OCI-LY3 (cell line): ENCODE data around the gene NINJ1.
A peak's percentile ranks its signal among the peaks of the same experiment; 100 is the strongest.

Experiments used
- H2AFZ ChIP-seq: fragments of 200-600, 300-600 bp; shearing (Covaris generic); 2 replicates; pipeline ENCODE4 v1.6.0; 2014; ENCODE audit warnings: antibody characterized with exemption, low read depth, low read length
- H3K27ac ChIP-seq: fragments of 200-600, 300-600 bp; sonication (generic); 2 replicates; pipeline ENCODE4 v1.5.1; 2014; ENCODE audit warnings: mild to moderate bottlenecking, low read length, moderate library complexity, mixed read lengths
- H3K27me3 ChIP-seq: fragments of 200-600, 300-600 bp; sonication (generic); 2 replicates; pipeline ENCODE4 v1.6.1; 2014; ENCODE audit warnings: low read depth, low read length, mixed read lengths
- H3K36me3 ChIP-seq: fragments of 200-600, 300-600 bp; sonication (generic); replicated peaks from 2 replicates; pipeline ENCODE3; 2014; ENCODE audit warnings: low read depth, low read length, mixed read lengths
- H3K4me1 ChIP-seq: fragments of 300-600, 200-600 bp; sonication (generic); 2 replicates; pipeline ENCODE4 v1.6.1; 2014; ENCODE audit warnings: low read length, mixed read lengths
- H3K4me2 ChIP-seq: fragments of 200-600, 300-600 bp; sonication (generic); 2 replicates; pipeline ENCODE4 v1.6.1; 2014; ENCODE audit warnings: low read length, mixed read lengths
- H3K4me3 ChIP-seq: fragments of 300-600, 200-600 bp; sonication (generic); 2 replicates; pipeline ENCODE4 v1.5.1; 2014; ENCODE audit warnings: antibody characterized with exemption, mild to moderate bottlenecking, low read length, moderate library complexity
- H3K79me2 ChIP-seq: fragments of 300-600, 200-600 bp; shearing (Covaris generic); 2 replicates; pipeline ENCODE4 v1.6.1; 2014; ENCODE audit warnings: mild to moderate bottlenecking, low read length, mixed read lengths
- H3K9ac ChIP-seq: fragments of 300-600, 200-600 bp; shearing (Covaris generic); 2 replicates; pipeline ENCODE4 v1.6.0; 2014; ENCODE audit warnings: mild to moderate bottlenecking, low read length, moderate library complexity
- H3K9me3 ChIP-seq: fragments of 200-600, 300-600 bp; shearing (Covaris generic); 2 replicates; pipeline ENCODE4 v1.6.1; 2014; ENCODE audit warnings: low read length, mixed read lengths; ENCODE audit not compliant: insufficient read depth
- H4K20me1 ChIP-seq: fragments of 200-600, 300-600 bp; sonication (generic); 2 replicates; pipeline ENCODE4 v1.6.1; 2016; ENCODE audit warnings: low read length, mixed read lengths; ENCODE audit not compliant: insufficient read depth
- EZH2phosphoT487 ChIP-seq: fragments of 200-600 bp; shearing (Covaris generic); IDR thresholded peaks from 2 replicates; pipeline ENCODE4 v1.6.1; 2018; ENCODE audit warnings: antibody characterized with exemption, mixed run types, low read depth
- TF ChIP-seq, protein P1 (sequence below): fragments of 200-600, 300-600 bp; sonication (generic); IDR thresholded peaks from 2 replicates; pipeline ENCODE4 v1.5.1; 2014; ENCODE audit warnings: antibody characterized with exemption, low read length, low read depth

Gene NINJ1, protein sequence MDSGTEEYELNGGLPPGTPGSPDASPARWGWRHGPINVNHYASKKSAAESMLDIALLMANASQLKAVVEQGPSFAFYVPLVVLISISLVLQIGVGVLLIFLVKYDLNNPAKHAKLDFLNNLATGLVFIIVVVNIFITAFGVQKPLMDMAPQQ

DNA sequence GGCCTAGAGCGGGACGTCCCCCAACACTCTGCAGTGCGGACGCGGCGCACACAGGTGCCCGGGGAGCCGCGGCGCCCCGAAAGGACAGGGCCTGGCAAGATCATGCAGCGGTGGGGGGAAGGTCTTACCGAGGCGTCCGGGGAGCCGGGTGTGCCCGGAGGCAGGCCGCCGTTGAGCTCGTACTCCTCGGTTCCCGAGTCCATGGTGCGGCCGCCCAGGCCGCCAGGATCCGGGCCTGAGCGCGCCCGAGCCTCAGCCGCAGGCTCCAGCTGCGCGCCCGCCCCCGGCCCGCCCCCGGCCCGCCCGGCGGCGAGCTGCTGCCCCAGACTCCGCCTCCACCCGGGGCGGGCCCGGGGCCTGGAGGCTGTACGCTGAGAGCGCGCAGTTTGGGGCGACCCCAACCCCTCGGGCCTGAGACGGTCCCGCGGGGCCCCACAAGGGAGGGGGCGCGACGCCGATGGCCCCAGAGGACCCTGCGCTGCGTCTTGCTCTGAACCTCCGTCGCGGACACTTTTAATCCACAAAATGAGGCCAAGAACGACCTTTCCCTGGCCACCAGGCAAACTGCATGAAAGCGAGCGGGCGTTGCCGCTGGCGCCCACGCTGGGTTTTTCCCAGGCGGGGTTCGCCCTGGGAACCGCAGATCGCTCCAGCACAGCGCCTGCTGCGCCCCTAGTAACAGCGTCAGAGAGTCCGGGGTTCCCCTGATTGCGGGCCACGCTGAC, at the start of gene NINJ1:
TSS of gene NINJ1 (minus strand) at position 237 of the 725 bp plus-strand sequence. CDS start at position 203, 34 bp downstream.
- Histone ChIP-seq H3K27me3 (peaks cover 5% of the 10 kb centered on the region; the same call in 1 of the 2 replicates), H3K4me1 (peaks cover 25% of the 10 kb centered on the region), H3K9ac (peak within 1 kb of the TSS; percentile 76), H3K9me3 (no peaks in the 10 kb centered on the region), H3K4me2 (peak within 1 kb of the TSS; percentile 99), H3K4me3 (peak within 1 kb of the TSS; percentile 89), H3K27ac (peak within 1 kb of the TSS; percentile 50), H2AFZ (peak within 1 kb of the TSS; percentile 95), H4K20me1 (peaks cover 7% of the 10 kb centered on the region; the same call in 1 of the 2 replicates), H3K36me3 (no peaks in the 10 kb centered on the region), H3K79me2 (peaks cover 14% of the 10 kb centered on the region)
- TF ChIP-seq, protein P1, sequence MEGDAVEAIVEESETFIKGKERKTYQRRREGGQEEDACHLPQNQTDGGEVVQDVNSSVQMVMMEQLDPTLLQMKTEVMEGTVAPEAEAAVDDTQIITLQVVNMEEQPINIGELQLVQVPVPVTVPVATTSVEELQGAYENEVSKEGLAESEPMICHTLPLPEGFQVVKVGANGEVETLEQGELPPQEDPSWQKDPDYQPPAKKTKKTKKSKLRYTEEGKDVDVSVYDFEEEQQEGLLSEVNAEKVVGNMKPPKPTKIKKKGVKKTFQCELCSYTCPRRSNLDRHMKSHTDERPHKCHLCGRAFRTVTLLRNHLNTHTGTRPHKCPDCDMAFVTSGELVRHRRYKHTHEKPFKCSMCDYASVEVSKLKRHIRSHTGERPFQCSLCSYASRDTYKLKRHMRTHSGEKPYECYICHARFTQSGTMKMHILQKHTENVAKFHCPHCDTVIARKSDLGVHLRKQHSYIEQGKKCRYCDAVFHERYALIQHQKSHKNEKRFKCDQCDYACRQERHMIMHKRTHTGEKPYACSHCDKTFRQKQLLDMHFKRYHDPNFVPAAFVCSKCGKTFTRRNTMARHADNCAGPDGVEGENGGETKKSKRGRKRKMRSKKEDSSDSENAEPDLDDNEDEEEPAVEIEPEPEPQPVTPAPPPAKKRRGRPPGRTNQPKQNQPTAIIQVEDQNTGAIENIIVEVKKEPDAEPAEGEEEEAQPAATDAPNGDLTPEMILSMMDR, result no peak
- TF ChIP-seq EZH2phosphoT487, result no peak

DNA sequence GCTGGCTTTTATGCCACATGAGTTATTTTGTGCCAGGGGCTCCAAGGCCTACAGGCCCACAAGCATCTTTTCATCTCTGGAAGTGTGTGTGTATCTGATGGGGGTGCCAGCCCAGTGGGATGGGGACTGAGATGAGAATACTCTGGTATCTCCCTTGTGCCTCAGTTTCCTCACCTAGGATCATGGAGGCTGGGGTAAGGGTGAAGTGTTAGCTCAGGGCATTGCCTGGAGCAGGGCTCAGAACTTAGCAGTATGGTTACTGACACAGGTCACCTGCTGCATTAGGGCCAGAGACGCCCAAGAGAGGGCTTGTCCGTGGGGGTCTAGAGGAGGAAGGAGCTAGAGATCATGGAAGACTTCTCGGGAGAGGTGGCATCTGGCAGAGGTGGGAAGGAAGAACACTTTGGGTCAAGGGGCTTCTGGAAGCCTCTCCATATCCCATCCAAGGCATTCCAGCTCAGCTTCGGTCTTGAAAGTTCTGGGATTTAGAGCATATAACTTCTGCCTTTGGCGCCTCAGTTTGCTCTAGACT, 49.1 kb upstream of the NINJ1 start:
- H3K9ac ChIP-seq, result no peak overlapping the region
- no peaks in the 10 kb centered on the region for H3K79me2 ChIP-seq
- no peak overlapping the region for H2AFZ ChIP-seq
- H3K27ac ChIP-seq, result no peak overlapping the region
- H3K9me3 ChIP-seq, result no peaks in the 10 kb centered on the region
- no peak overlapping the region for H3K4me3 ChIP-seq
- TF ChIP-seq, protein P1, result no peak
- no peak for TF ChIP-seq EZH2phosphoT487
- H3K4me1 ChIP-seq, result peaks cover 4% of the 10 kb centered on the region; the same call in 1 of the 2 replicates
- no peaks in the 10 kb centered on the region for H3K27me3 ChIP-seq
- no peak overlapping the region for H3K4me2 ChIP-seq
- no peaks in the 10 kb centered on the region for H4K20me1 ChIP-seq
- no peaks in the 10 kb centered on the region for H3K36me3 ChIP-seq

DNA sequence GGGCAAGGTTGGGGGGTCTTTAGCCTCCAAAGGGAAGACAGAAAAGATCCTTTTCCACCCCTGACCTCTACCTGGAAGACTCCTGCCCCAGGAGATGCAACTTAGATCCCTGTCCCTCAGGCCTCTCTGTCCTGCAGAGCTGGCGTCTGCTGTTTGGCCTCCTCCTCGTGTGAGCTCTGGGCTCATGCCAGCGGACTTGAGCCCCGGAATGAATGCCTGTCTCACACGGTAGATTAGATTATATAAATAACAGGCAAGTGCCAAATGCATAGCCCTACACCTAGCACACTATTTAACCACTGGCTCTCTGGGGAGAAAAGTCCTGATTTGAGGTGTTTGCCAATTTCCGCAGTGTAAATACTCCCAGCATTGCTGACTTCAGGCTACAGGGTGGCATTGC, 48.5 kb upstream of the NINJ1 start:
- H3K4me3 ChIP-seq, result no peak overlapping the region
- H3K27me3 ChIP-seq, result no peaks in the 10 kb centered on the region
- H3K27ac ChIP-seq, result no peak overlapping the region
- no peaks in the 10 kb centered on the region for H3K4me1 ChIP-seq
- H3K79me2 ChIP-seq, result no peaks in the 10 kb centered on the region
- no peaks in the 10 kb centered on the region for H3K36me3 ChIP-seq
- TF ChIP-seq EZH2phosphoT487, result no peak
- TF ChIP-seq, protein P1, result no peak
- no peaks in the 10 kb centered on the region for H3K9me3 ChIP-seq
- no peaks in the 10 kb centered on the region for H4K20me1 ChIP-seq
- no peak overlapping the region for H3K9ac ChIP-seq
- H3K4me2 ChIP-seq, result no peak overlapping the region
- H2AFZ ChIP-seq, result no peak overlapping the region

DNA sequence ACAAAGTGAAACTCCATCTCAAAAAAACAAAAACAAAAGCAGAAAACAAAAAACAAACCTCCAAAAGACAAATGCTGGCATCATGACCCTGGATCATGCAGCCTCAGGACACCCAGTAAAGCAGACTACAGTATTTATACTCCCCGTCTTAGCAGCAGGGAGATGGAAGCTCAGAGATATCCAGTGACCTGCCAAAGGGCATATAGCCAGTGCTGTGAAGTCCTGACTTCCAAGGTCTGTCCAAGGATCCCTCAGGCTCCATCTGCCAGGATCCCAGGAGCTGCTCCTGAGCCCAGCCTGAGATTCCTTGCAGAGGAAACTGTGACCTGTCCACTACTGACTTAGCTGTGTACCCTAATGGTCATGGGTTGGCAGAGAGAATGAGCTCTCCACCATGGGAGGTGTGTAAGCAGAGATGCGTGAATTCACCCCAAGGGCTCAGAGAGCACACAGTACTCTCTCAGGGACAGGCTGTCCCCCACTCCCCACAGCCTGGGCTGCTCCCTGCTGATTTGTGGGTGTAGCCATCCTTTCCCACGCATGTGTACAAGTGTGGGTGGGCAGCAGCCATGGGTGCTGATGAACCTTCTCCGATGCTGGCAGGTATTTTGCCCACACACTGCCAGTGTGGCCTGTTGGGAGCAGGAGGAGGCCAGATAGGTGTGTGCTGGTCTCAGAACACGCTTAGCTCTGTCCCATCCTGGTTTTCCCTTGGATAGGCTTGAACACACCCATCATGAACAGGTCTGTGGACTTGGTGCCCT, 47.8 kb upstream of the NINJ1 start:
- no peak for TF ChIP-seq EZH2phosphoT487
- TF ChIP-seq, protein P1, result no peak
- Histone ChIP-seq H2AFZ (no peak overlapping the region), H3K79me2 (no peaks in the 10 kb centered on the region), H3K36me3 (no peaks in the 10 kb centered on the region), H4K20me1 (no peaks in the 10 kb centered on the region), H3K9me3 (no peaks in the 10 kb centered on the region), H3K4me3 (no peak overlapping the region), H3K27ac (no peak overlapping the region), H3K9ac (no peak overlapping the region), H3K4me2 (no peak overlapping the region), H3K27me3 (no peaks in the 10 kb centered on the region), H3K4me1 (no peaks in the 10 kb centered on the region)
